ENCODE results near the gene ZFAND4. TPM values are rescaled to one million over a fixed set of nuclear protein-coding genes. Genes with fewer than 3 reads are reported as not detected.

The ZFAND4 gene
- total RNA-seq, 1 donor: 10.9 TPM

GRCh38 chr10:45652511-45652910 is 20.1 kb downstream of the ZFAND4 start:
- no peaks in the 10 kb centered on the region for H4K20me1 ChIP-seq (ENCODE audit: insufficient read depth, low read length)
- no peak overlapping the region for H3K27ac ChIP-seq (ENCODE audit: low read depth, low read length)
- DNase-seq (ENCODE audit: insufficient read length, low spot score, missing footprints): no peak
- H2AFZ ChIP-seq (ENCODE audit: low read length): no peak overlapping the region
- H3K36me3 ChIP-seq (ENCODE audit: insufficient read depth, low read length): no peaks in the 10 kb centered on the region
- H3K4me3 ChIP-seq (ENCODE audit: insufficient read depth, low read length): no peak overlapping the region
- no peaks in the 10 kb centered on the region for H3K79me2 ChIP-seq (ENCODE audit: insufficient read depth, low read length)
- no peaks in the 10 kb centered on the region for H3K27me3 ChIP-seq (ENCODE audit: insufficient read depth, low read length)
- H3K9me3 ChIP-seq (ENCODE audit: low read depth, low read length): no peaks in the 10 kb centered on the region
- no peak overlapping the region for H3K4me2 ChIP-seq (ENCODE audit: insufficient read depth, low read length)
- H3K4me1 ChIP-seq (ENCODE audit: insufficient read depth, low read length): no peaks in the 10 kb centered on the region
- no peak for TF ChIP-seq CTCF (IDR thresholded peaks at IDR 0.05; ENCODE audit: extremely low read depth, low read depth, low read length)

- H3K4me1 ChIP-seq (ENCODE audit: insufficient read depth, low read length): no peaks in the 10 kb centered on the region
- H3K4me2 ChIP-seq (ENCODE audit: insufficient read depth, low read length): no peak overlapping the region
- H3K9me3 ChIP-seq (ENCODE audit: low read depth, low read length): no peaks in the 10 kb centered on the region
- no peaks in the 10 kb centered on the region for H3K79me2 ChIP-seq (ENCODE audit: insufficient read depth, low read length)
- H4K20me1 ChIP-seq (ENCODE audit: insufficient read depth, low read length): no peaks in the 10 kb centered on the region
- H2AFZ ChIP-seq (ENCODE audit: low read length): no peak overlapping the region
- no peaks in the 10 kb centered on the region for H3K27me3 ChIP-seq (ENCODE audit: insufficient read depth, low read length)
- no peaks in the 10 kb centered on the region for H3K36me3 ChIP-seq (ENCODE audit: insufficient read depth, low read length)
- no peak overlapping the region for H3K27ac ChIP-seq (ENCODE audit: low read depth, low read length)
- DNase-seq (ENCODE audit: insufficient read length, low spot score, missing footprints): peak; percentile 4
- no peak overlapping the region for H3K4me3 ChIP-seq (ENCODE audit: insufficient read depth, low read length)
- no peak for TF ChIP-seq CTCF (IDR thresholded peaks at IDR 0.05; ENCODE audit: extremely low read depth, low read depth, low read length)
Measured at GRCh38 chr10:45649296-45649695, 23.3 kb downstream of the ZFAND4 start.

DNA sequence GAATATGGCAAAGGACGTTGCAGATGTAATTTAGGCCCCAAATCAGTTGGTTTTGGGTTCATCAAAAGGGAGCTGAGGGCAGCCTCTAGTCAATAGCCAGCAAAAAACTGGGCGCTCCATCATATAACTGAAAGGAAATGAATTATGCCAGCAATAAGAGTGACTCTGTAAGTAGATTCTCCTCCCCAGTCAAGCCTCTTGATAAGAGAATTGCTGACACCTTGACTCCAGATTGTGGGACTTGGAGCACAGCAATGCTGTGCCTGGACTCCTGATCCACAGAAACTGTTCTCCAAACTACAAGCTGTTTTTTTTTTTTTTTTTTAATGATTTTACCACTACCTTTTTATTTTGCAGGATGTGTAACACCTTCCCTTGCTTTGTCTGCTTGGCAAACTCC is 25.5 kb downstream of the ZFAND4 start:
- H3K4me2 ChIP-seq (ENCODE audit: insufficient read depth, low read length): no peak overlapping the region
- TF ChIP-seq CTCF (IDR thresholded peaks at IDR 0.05; ENCODE audit: extremely low read depth, low read depth, low read length): no peak
- no peaks in the 10 kb centered on the region for H4K20me1 ChIP-seq (ENCODE audit: insufficient read depth, low read length)
- H3K27ac ChIP-seq (ENCODE audit: low read depth, low read length): no peak overlapping the region
- no peak overlapping the region for H2AFZ ChIP-seq (ENCODE audit: low read length)
- no peaks in the 10 kb centered on the region for H3K79me2 ChIP-seq (ENCODE audit: insufficient read depth, low read length)
- no peaks in the 10 kb centered on the region for H3K9me3 ChIP-seq (ENCODE audit: low read depth, low read length)
- no peaks in the 10 kb centered on the region for H3K4me1 ChIP-seq (ENCODE audit: insufficient read depth, low read length)
- H3K27me3 ChIP-seq (ENCODE audit: insufficient read depth, low read length): no peaks in the 10 kb centered on the region
- H3K4me3 ChIP-seq (ENCODE audit: insufficient read depth, low read length): no peak overlapping the region
- H3K36me3 ChIP-seq (ENCODE audit: insufficient read depth, low read length): no peaks in the 10 kb centered on the region
- no peak for DNase-seq (ENCODE audit: insufficient read length, low spot score, missing footprints)

GRCh38 chr10:45646384-45647050 is 26.1 kb downstream of the ZFAND4 start:
- Histone ChIP-seq H3K79me2 (ENCODE audit: insufficient read depth, low read length) (no peaks in the 10 kb centered on the region), H3K9me3 (ENCODE audit: low read depth, low read length) (no peaks in the 10 kb centered on the region), H3K27ac (ENCODE audit: low read depth, low read length) (no peak overlapping the region), H3K27me3 (ENCODE audit: insufficient read depth, low read length) (no peaks in the 10 kb centered on the region), H3K4me2 (ENCODE audit: insufficient read depth, low read length) (no peak overlapping the region), H2AFZ (ENCODE audit: low read length) (no peak overlapping the region), H4K20me1 (ENCODE audit: insufficient read depth, low read length) (no peaks in the 10 kb centered on the region), H3K4me3 (ENCODE audit: insufficient read depth, low read length) (no peak overlapping the region), H3K36me3 (ENCODE audit: insufficient read depth, low read length) (no peaks in the 10 kb centered on the region), H3K4me1 (ENCODE audit: insufficient read depth, low read length) (no peaks in the 10 kb centered on the region)
- DNase-seq (ENCODE audit: insufficient read length, low spot score, missing footprints): no peak
- TF ChIP-seq CTCF (IDR thresholded peaks at IDR 0.05; ENCODE audit: extremely low read depth, low read depth, low read length): no peak

Data from osteoblast (primary cell).